ENCODE results near the gene SNX20. TPM values are rescaled to one million over a fixed set of nuclear protein-coding genes. Genes with fewer than 3 reads are reported as not detected.

The SNX20 gene
- total and polyA plus RNA-seq, 8 donors, result 1.3 to 17.6 (median 1.5) TPM

- Histone ChIP-seq H3K4me1 (no peaks in the 10 kb centered on the region), H3K27ac (no peak overlapping the region), H3K36me3 (no peaks in the 10 kb centered on the region), H3K9me3 (no peaks in the 10 kb centered on the region), H3K27me3 (no peaks in the 10 kb centered on the region), H3K4me3 (no peak overlapping the region)
- intact Hi-C loops (cut with DNase I), result no loop called here
- DNase-seq, result no peak
- TF ChIP-seq CTCF (IDR thresholded peaks at IDR 0.05), result no peak
- ATAC-seq, result no peak
Observed at GRCh38 chr16:50635505-50636392, 45.4 kb downstream of the SNX20 start.

- intact Hi-C loops (cut with DNase I), result no loop called here
- Histone ChIP-seq H3K4me1 (no peaks in the 10 kb centered on the region), H3K27me3 (no peaks in the 10 kb centered on the region), H3K9me3 (no peaks in the 10 kb centered on the region), H3K4me3 (no peak overlapping the region), H3K36me3 (no peaks in the 10 kb centered on the region), H3K27ac (no peak overlapping the region)
- ATAC-seq (no peak), DNase-seq (no peak)
- TF ChIP-seq CTCF (IDR thresholded peaks at IDR 0.05), result no peak
Observed at GRCh38 chr16:50634947-50635346, 46.2 kb downstream of the SNX20 start.

DNA sequence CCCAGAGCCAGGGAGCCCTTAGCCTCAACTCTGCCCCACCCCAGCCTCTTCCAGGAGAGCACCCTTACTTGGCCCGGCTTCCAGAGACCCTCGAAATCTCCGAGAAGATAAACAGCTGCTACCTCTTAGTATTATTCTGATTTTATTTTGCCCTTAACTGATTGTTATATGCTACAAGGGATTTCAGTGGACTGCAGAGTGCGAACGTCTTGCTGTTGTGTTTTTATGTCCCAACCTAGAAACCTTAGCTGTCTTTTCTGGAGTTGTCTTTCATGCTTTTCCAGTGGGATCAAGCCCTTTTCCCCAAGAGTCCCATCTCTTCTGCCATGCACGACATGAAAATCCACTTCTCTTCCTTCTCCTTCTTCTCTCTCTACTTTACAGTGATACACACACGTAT is 47.0 kb downstream of the SNX20 start:
- Histone ChIP-seq H3K36me3 (no peaks in the 10 kb centered on the region), H3K4me1 (no peaks in the 10 kb centered on the region), H3K27ac (no peak overlapping the region), H3K27me3 (no peaks in the 10 kb centered on the region), H3K9me3 (no peaks in the 10 kb centered on the region), H3K4me3 (no peak overlapping the region)
- DNase-seq, result no peak
- intact Hi-C loops (cut with DNase I), result no loop called here
- no peak for ATAC-seq
- TF ChIP-seq CTCF (IDR thresholded peaks at IDR 0.05), result no peak

DNA sequence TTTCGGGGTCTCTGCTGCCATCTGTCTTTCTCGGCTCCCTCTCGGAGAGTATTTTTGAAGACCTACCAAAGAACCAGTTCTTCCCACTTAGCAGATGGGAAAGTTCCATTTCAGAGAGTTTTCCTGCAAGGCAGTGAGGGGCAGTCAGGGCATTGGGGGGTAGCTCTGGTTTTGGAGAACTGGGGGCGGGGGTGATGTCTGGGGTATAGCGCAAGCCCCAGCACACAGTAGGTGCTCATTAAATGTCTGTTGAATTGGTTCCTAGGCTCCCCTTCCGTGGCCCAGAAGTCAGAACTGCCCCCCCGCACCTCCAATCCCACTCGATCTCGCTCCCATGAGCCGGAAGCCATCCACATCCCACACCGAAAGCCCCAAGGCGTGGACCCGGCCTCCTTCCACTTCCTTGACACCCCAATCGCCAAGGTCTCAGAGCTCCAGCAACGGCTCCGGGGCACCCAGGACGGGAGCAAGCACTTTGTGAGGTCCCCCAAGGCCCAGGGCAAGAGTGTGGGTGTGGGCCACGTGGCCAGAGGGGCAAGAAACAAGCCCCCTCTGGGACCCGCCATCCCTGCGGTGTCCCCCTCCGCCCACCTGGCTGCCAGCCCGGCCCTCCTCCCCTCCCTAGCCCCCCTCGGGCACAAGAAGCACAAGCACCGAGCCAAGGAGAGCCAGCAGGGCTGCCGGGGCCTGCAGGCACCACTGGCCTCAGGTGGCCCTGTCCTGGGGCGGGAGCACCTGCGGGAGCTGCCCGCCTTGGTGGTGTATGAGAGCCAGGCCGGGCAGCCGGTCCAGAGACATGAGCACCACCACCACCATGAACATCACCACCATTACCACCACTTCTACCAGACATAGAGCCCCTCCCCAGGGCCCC is 47.9 kb downstream of the SNX20 start:
- no peak for TF ChIP-seq CTCF (IDR thresholded peaks at IDR 0.05)
- H3K9me3 ChIP-seq, result no peaks in the 10 kb centered on the region
- DNase-seq, result no peak
- no peaks in the 10 kb centered on the region for H3K36me3 ChIP-seq
- no peaks in the 10 kb centered on the region for H3K4me1 ChIP-seq
- H3K27ac ChIP-seq, result no peak overlapping the region
- intact Hi-C loops (cut with DNase I), result no loop called here
- ATAC-seq, result no peak
- H3K27me3 ChIP-seq, result no peaks in the 10 kb centered on the region
- H3K4me3 ChIP-seq, result no peak overlapping the region

- peaks cover 3 to 7% of the 10 kb centered on the region in 2 donors for H3K4me1 ChIP-seq
- no peak for TF ChIP-seq CTCF (IDR thresholded peaks at IDR 0.05)
- no peak overlapping the region for H3K27ac ChIP-seq
- H3K9me3 ChIP-seq, result no peaks in the 10 kb centered on the region
- DNase-seq (no peak), ATAC-seq (no peak)
- H3K36me3 ChIP-seq, result no peaks in the 10 kb centered on the region
- intact Hi-C loops (cut with DNase I), result no loop called here
- H3K4me3 ChIP-seq, result no peak overlapping the region
- H3K27me3 ChIP-seq, result no peaks in the 10 kb centered on the region
Observed at GRCh38 chr16:50631985-50632576, 49.0 kb downstream of the SNX20 start.

Measured in left lung (tissue), 10 donors.